ENCODE data around the gene TFAP2A. TPM values are rescaled to one million over a fixed set of nuclear protein-coding genes. Genes with fewer than 3 reads are reported as not detected.

The TFAP2A gene
- total RNA-seq, 1 donor from 2014 or later, result 0.66 TPM

DNA sequence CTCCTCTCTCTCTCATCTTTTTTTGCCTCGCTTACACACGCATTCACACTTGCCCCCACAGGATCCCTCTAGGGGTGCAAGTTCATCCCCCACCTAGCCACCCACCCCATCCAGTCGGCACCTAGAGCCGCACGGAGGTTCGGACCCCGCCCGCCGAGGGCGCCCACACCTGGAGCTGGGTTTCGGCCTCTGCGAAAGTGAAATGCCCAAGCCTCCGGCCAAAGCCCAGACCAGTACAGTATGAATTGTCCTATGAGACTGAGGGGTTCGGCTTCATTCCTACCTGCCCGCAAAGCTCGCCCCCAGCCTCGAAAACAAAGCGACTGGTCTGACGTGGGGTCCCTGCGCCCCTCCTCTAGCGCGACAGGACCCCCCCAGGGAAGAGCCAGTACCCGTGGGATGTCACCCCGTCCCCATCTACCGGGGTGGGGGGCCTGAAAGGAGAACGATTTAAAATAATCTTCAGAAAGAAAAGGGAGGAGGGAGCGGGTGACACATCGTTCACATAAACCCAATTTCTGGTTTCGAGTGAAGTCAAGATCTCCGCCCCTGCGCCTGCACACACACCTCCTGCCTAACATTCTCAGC lies 1.5 kb downstream of the TFAP2A start:
- Histone ChIP-seq H3K27ac (replicated peaks) (no peak overlapping the region), H3K4me1 (peaks cover 67% of the 10 kb centered on the region), H3K36me3 (no peaks in the 10 kb centered on the region), H3K4me3 (peak overlapping the region; percentile 74), H3K9me3 (replicated peaks) (no peaks in the 10 kb centered on the region), H3K27me3 (ENCODE audit: low read depth) (peaks cover 100% of the 10 kb centered on the region)
- no peak for DNase-seq
- TF ChIP-seq, protein P1, sequence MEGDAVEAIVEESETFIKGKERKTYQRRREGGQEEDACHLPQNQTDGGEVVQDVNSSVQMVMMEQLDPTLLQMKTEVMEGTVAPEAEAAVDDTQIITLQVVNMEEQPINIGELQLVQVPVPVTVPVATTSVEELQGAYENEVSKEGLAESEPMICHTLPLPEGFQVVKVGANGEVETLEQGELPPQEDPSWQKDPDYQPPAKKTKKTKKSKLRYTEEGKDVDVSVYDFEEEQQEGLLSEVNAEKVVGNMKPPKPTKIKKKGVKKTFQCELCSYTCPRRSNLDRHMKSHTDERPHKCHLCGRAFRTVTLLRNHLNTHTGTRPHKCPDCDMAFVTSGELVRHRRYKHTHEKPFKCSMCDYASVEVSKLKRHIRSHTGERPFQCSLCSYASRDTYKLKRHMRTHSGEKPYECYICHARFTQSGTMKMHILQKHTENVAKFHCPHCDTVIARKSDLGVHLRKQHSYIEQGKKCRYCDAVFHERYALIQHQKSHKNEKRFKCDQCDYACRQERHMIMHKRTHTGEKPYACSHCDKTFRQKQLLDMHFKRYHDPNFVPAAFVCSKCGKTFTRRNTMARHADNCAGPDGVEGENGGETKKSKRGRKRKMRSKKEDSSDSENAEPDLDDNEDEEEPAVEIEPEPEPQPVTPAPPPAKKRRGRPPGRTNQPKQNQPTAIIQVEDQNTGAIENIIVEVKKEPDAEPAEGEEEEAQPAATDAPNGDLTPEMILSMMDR (IDR thresholded peaks at IDR 0.05; ENCODE audit: borderline replicate concordance), result no peak
- intact Hi-C loops (cut with micrococcal nuclease), result no loop called here

DNA sequence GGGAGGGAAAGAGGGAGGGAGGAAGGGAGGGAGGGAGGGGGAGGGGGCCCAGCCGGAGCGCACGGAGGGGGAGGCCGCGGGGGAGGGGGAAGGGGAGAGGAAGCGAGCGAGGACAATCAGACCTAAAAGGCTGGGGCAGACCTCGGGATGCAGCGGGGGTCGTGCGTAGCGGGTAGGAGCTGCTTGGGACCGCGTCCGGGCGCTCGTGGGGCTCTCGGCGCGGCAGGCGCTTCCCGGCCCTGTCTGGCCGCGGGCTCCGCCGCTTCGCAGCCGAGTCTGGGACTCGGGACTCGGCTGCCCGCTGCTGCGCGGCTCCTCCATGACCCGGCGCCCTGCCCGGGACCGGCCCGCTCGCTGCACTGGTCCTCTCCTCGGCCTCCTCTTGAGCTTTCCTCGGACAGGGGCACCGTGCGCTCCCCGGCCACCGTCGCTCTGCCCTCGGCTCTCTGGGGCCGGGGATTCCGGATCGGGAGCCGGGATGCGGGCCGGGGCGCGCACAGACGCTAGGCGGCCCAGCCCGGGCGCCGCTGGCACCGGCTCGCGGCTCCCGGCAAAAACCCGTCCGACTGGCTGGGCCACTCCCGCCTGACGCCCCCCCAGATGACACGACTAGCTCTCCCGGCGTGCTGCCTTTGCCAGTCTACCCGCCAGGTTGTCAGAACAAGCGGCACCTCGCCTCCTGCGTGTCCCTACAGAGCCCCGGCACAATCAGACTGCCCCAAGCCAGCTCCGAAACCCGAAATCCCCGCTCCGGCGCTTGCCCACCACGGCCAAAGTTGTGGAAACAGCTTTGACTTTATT lies 2.2 kb downstream of the TFAP2A start:
- H3K9me3 ChIP-seq (replicated peaks), result no peaks in the 10 kb centered on the region
- peaks cover 67% of the 10 kb centered on the region for H3K4me1 ChIP-seq
- TF ChIP-seq, protein P1 (IDR thresholded peaks at IDR 0.05; ENCODE audit: borderline replicate concordance), result peak; percentile 8
- intact Hi-C loops (cut with micrococcal nuclease), result no loop called here
- H3K27ac ChIP-seq (replicated peaks), result peak overlapping the region; percentile 8
- no peak for DNase-seq
- no peaks in the 10 kb centered on the region for H3K36me3 ChIP-seq
- peak overlapping the region; percentile 74 for H3K4me3 ChIP-seq
- peaks cover 100% of the 10 kb centered on the region for H3K27me3 ChIP-seq (ENCODE audit: low read depth)

DNA sequence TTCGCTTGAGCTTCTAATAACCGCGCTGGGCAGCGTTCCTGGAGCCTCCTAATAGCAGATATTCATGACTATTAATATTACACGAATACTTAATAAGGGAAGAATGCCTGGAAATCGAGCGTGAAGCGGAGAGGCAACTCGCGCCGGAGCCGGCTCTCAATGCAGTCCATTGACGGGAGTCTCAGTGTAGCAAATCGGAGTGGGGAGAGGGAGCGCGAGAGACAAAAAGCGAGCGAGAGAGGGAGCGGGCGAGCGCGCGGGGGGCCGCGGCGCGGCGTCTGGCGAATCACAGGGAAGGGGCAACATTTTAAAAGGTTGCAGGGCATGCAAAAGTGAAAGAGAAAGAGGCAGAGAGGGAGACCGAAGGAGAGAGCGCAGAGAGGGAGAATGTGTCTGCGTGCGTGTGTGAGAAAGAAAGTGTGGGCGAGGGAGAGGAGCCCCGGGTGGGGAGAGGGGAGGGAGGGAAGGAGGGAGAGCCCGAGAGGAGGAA lies 2.9 kb downstream of the TFAP2A start:
- peak overlapping the region; percentile 15 for H3K27ac ChIP-seq (replicated peaks)
- H3K4me3 ChIP-seq, result peak overlapping the region; percentile 74
- TF ChIP-seq, protein P1 (IDR thresholded peaks at IDR 0.05; ENCODE audit: borderline replicate concordance), result no peak
- peaks cover 100% of the 10 kb centered on the region for H3K27me3 ChIP-seq (ENCODE audit: low read depth)
- intact Hi-C loops (cut with micrococcal nuclease), result no loop called here
- no peaks in the 10 kb centered on the region for H3K9me3 ChIP-seq (replicated peaks)
- DNase-seq, result no peak
- H3K4me1 ChIP-seq, result peaks cover 64% of the 10 kb centered on the region
- no peaks in the 10 kb centered on the region for H3K36me3 ChIP-seq

DNA sequence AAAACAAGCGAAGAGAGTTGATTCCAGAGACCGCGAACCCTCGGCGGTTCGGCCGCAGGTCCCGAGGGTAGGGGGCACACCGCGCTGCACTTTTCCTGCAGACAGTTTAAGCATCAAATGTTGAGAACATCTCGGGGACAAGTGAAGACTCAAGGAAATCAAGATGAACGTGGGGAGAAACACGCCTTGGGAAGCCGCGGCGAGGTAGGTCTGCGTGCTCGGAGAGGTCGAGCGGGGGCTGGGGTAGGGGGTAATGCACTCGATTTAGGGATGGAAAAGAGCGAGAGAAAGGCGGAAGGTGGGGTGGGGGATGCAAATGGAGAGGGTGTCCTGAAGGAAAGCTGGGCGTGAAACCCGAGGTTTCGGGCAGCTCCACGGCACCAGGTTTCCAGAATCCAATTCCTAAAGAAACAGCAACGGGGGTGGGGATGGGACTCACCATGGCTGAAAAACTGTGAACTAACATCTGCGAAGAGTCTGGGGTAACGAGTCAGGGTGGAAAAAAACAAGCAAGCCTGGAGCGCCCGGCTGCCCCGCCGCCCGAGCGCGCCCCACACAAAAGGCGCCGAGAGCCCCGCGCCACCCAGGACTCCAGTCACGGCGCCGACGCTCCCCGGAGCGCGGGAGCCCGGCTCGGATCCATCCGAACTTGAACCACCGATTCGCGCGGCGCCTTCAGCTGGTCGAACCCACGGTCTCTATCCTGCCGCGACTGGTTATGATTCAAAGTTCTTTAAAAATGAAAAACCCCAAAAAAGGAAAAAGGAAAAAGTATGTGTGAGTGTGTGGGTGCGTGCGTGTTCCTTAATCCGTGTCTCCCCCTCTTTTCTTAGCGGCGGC lies 3.5 kb downstream of the TFAP2A start:
- Histone ChIP-seq H3K4me1 (peaks cover 58% of the 10 kb centered on the region), H3K27ac (replicated peaks) (peak overlapping the region; percentile 15), H3K4me3 (peak overlapping the region; percentile 74), H3K9me3 (replicated peaks) (no peaks in the 10 kb centered on the region), H3K36me3 (no peaks in the 10 kb centered on the region), H3K27me3 (ENCODE audit: low read depth) (peaks cover 100% of the 10 kb centered on the region)
- DNase-seq, result no peak
- TF ChIP-seq, protein P1 (IDR thresholded peaks at IDR 0.05; ENCODE audit: borderline replicate concordance), result no peak
- intact Hi-C loops (cut with micrococcal nuclease), result no loop called here

Data from left ventricle myocardium inferior (tissue), 1 donor.